Central memory CD4-positive, alpha-beta T cell (primary cell): Measurements from ENCODE around the gene P3R3URF.
"Not testable (repeated sequence)": the region's sequence is repeated elsewhere in the genome, so short reads cannot be mapped to it uniquely, and the experiment has no call there.

Source experiments
- DNase-seq: peaks from one replicate; pipeline ENCODE4 v3.0.0; 2022
- total RNA-seq, 3 experiments: gene quantifications; one replicate each; lab custom pipeline; 2026; lab: John Stamatoyannopoulos, UW

The P3R3URF gene
- total RNA-seq = 0 reads per million in 3 experiments

DNA sequence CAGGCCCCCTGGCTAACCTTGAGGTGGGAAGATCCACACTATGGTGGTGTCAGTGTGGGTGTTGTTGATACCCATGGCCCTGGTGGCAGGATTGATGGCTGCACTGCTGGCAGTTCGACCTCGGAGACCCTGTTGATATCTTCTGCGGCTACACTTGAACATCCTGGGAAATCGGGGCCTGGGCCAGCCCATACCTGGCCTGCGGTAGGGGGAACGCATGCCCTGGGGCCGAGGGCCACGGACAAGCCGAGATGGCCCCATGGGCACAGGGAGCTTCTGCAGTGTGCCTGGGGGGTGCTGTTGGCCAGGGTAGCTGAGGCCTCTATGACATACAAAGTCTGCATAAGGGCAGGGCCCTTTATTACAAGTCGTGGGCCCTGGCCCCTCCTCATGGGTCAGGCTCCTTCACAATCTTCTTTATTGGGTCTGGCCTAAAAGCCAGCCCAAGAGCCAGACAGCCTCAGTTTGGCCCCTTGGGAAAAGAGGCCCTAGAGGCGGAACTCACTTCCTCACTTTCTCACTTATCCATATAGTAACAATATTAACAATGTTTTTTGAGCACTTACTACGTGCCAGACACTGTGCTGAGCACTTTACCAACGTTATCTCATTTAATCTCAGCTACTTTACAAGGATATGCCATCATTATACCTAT, at the start of gene P3R3URF:
Gene P3R3URF, minus strand, starts transcription at position 278 of the 655 bp plus-strand sequence. Its CDS starts 17 bp downstream, at position 261.
- DNase-seq = no peak

GRCh38 chr1:46224966-46225365, 48.7 kb upstream of the P3R3URF start:
- DNase-seq = no peak

DNA sequence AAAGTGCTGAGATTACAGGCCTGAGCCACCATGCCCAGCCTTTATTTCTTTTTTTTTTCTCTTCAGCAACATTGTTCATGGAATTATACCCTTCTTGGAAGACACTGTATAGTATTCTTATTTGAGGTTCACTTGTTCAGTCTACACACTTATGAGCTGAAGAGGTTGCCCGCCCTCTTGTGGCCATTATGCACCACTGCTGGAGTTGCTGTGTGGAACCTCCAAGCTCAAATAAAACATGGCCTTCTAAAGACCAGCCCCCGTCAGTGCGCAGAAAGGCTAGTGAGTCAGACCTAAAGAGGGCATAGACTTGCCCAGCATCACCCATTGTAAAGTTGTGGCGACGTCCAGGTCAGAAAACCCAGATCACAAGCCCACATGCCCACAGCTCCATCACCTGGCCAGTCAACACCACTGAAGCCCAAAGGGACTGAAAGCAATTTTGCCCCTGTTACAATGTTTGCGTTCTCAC, 47.2 kb upstream of the P3R3URF start:
- peak; percentile 35 for DNase-seq

DNA sequence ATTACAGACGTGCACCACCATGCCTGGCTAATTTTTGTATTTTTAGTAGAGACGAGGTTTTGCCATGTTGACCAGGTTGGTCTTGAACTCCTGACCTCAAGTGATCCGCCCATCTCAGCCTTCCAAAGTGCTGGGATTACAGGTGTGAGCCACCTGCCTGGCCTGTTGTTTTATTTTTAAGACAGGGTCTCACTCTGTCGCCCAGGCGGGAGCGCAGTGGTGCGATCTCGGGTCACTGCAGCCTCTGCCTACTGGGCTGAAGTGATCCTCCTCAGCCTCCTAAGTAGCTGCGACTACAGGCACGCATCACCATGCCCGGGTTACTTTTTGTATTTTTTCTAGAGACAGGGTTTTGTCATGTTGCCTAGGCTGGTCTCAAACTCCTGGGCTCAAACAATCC, 46.8 kb upstream of the P3R3URF start:
- DNase-seq = not testable (repeated sequence)

DNA sequence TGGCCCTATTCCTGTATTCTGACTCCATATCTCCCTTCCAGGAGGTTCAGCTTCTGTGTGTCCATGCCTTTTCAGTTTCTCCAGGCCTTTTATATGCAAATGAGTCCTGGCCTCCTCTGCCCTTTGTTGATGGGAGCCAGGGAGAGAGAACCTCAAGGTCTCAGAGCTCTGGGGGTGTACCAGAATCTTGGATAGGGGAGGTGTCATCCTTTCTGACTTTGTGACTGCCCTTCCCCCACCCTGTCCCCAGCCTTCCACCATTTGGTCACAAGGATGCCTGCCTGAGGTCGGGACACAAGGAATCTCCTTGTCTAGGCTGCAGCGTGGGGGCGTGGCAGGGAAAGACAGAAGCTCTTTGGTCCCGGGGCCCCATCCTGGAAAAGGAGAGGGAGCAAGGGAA, 45.5 kb upstream of the P3R3URF start:
- no peak for DNase-seq

- DNase-seq = no peak
Measured at GRCh38 chr1:46220808-46221207, 44.5 kb upstream of the P3R3URF start.

- no peak for DNase-seq
Measured at GRCh38 chr1:46219551-46220520, 43.5 kb upstream of the P3R3URF start.

GRCh38 chr1:46218443-46218842, 42.2 kb upstream of the P3R3URF start:
- DNase-seq = no peak

GRCh38 chr1:46215504-46215903, 39.2 kb upstream of the P3R3URF start:
- DNase-seq = no peak

DNA sequence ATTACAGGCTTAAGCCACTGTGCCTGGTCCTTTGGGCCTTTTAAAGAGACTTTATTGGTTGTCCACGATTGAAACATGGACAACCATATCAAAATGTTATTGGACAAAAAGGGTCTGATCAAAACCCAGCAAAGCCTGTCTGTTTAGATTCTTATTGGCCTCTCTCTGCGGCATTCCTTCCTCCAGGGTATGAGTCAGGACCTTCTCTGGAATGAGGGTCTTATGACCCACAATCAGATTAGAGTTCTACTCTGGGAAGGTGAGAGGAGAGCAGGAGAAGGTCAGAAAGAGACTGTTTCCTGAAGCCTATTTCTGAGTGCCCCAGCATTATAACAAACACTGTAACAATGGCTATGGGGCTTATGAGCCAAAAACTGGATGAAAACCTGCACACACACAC, 34.8 kb upstream of the P3R3URF start:
- no peak for DNase-seq

GRCh38 chr1:46210561-46210960, 34.3 kb upstream of the P3R3URF start:
- DNase-seq = no peak

GRCh38 chr1:46206399-46206798, 30.1 kb upstream of the P3R3URF start:
- DNase-seq = no peak

DNA sequence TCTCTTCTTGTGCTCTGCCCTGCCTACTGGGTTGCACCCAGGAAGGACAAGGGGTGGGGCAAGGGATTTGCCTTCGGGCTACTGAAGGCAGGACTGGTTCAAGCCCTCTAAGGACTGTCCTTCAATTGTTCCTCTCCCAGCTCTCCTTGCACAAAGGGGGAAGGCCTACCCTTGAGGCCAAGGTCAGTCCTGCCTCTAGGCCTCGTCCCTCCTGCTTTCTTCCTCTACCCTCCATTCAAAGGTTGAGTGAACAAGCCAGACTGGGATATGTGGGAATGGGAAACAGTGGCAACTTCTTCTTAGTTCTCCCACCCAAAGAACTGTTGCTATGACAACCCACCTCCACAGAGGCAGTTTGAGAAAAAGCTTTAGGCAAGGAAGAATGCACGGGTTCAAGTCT, 29.5 kb upstream of the P3R3URF start:
- DNase-seq = no peak

- DNase-seq = no peak
Measured at GRCh38 chr1:46205141-46205540, 28.9 kb upstream of the P3R3URF start.

GRCh38 chr1:46204406-46204742, 28.1 kb upstream of the P3R3URF start:
- DNase-seq = no peak

DNA sequence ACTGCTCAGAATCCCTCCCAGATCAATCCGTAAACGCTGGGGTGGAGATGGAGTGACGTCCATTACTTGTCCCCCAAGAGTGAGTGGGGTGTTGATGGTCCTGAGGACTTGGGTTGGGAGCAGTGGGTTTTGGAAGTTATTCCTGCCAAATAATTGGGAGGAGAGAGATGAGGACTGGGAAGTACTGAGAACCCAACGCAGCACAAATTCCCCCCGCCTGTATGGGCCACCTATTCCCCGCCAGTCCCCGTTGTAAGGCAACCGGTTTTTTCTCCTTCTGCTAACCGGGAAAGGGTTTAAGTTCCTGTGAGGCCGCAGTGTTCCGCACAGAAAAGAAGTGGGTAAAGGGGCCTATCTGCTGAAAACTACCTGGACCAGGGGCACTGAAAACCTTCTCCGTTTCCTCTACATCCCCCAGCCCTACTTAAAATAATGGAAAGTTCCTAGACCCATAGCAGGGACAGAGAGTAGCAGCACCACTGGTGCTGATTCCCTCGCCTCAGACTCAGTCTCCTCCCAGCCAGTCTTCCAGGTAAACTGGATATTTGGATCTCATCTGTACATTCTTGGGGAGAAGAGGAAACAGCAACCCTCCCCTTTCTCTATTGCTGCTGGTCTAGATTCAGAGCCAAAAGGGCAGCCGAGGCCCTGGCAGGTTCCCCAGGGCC, 27.6 kb upstream of the P3R3URF start:
- DNase-seq = no peak

GRCh38 chr1:46199233-46199749, 23.0 kb upstream of the P3R3URF start:
- DNase-seq = no peak

DNA sequence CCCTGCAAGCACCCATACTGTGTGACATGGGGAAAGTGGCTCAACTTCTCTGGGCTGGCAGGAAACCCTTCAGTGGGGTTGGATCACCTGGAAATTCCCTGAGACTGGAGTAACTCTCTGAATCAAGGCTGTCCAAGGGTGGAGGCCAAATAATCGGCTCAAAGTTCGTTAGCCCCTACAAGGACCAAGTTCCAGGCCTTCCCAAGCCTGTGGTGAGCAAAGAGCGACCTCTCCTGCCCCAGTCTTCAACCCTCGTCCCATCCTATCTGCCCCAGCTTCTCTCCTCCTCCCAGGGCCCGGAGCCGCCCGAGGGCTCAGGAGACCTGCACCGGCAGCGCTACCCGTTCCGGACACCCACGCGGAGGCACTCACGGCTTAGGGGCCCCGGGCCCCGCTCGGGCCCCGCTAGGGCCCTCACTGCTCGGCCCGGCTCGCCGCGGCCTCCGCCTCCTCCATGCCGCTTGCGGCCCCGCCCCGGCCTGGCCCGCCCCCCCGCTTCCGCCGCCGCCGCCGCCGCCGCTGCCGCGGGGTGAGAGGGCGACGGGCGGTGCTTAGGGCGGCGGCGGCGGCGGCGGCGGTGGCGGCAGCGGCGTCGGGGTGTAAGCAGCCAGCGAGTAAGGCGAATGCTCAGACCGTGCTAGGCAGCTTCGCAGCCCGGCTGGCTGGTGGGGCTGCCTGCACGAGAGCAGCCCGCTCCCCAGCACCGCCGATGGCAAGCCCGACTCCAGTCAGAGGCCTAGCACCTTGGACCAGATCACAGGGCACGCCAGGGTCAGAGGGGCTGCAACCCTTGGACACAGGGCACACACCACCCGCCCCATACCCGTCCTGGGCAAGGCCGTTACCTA, 21.9 kb upstream of the P3R3URF start, which contains the start of gene POMGNT1:
Gene POMGNT1, minus strand, starts transcription at position 471 of the 848 bp plus-strand sequence. CDS start 613 bp downstream, outside the sequence.
- peak; percentile 70 for DNase-seq

DNA sequence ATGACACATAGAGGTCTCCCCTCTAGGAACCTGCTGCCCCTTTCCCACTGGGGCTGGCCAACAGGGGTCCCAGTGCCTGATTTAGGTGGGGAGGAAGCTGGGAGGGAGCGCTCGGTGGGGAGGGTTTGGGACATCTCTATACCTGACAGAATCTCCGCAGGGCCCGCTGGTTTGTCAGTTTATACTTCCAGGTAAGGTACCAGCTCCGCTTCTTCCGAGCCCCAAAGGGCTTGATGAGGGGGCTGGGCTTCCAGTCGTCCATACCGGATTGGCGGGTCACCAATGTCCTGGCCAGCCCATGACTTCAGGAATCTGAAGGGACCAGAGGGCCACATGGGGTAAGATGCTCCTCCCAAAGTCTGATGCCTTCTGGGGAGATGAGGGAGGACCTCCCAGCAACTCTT, 21.3 kb upstream of the P3R3URF start:
- no peak for DNase-seq

- DNase-seq = no peak
Measured at GRCh38 chr1:46196609-46197008, 20.3 kb upstream of the P3R3URF start.

DNA sequence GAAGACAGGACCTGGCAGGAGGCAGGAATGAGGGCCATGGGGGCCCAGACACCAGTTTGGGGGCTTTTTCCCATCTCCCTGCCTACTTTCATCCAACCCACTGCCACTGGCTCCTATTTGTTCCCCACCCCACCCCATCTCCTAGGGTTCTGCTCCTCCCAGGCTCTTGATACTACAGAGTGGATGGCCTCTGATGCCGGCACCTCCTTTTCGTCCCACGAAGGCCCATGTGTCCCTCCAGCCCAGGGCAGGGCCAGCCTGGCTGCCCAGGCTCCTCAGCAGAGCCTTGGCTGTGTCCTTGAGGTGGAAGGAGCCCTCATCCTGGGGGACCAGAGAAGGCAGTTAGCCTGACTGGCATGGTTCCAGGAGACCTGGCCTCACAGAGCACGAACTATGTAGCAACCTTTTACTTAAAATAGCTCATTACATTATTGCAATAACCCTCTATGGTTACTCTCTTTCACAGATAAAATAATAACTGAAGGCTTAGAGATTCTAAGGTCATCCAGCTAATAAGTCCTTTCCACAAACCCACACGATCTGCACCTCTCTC, 18.4 kb upstream of the P3R3URF start:
- no peak for DNase-seq
